Activated CD4-positive, alpha-beta T cell treated with anti-CD3 and anti-CD28 coated beads, Interleukin-2, Interleukin-6, amounts not matched to agents 100 ng/mL and 50 ng/mL, durations not matched to agents 16 hours and 8 hours (primary cell): ENCODE measurements around the gene CDX4.
"Not testable (repeated sequence)": the region's sequence is repeated elsewhere in the genome, so short reads cannot be mapped to it uniquely, and the experiment has no call there.

ENCODE experiments used
- DNase-seq: peaks from one replicate; pipeline ENCODE4 v3.0.0-alpha.2; 2020

The CDX4 gene

GRCh38 chrX:73446831-73447230 is at the start of gene CDX4:
TSS of gene CDX4 (plus strand) at chrX:73447053. CDS start at chrX:73447254, 201 bp downstream.
- no peak for DNase-seq

GRCh38 chrX:73398185-73398914 is 48.5 kb upstream of the CDX4 start:
- no peak for DNase-seq

DNA sequence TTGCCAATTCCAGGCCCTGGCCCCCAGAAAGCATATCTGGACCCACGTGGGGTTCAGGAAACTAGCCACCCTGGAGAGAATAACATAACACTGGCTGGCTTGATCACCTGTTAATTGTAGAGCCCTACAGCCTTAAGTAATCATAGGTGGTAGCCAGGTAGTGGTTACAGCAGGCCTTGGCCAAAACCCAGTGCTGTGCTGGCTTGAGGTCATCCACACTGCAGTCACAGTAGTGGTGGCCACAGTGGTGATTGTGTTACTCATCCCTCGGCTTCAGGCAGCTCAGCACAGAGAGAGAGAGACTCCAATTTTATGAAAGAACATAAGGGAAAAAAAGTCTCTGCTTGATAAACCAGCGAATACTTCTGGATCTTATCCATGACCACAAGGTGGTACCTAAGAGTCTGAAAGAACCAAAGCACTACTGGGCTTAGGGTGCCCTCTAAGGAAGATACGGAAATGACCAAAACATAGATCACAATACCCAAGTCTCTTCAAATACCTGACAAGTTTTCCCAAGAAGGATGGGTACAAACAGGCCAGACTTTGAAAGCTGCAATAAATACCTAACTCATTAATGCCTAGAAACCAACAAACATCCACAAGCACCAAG is 46.6 kb upstream of the CDX4 start:
- no peak for DNase-seq

- DNase-seq: no peak
Observed at GRCh38 chrX:73401591-73402266, 45.1 kb upstream of the CDX4 start.

- DNase-seq: no peak
Observed at GRCh38 chrX:73412930-73413329, 33.9 kb upstream of the CDX4 start.

DNA sequence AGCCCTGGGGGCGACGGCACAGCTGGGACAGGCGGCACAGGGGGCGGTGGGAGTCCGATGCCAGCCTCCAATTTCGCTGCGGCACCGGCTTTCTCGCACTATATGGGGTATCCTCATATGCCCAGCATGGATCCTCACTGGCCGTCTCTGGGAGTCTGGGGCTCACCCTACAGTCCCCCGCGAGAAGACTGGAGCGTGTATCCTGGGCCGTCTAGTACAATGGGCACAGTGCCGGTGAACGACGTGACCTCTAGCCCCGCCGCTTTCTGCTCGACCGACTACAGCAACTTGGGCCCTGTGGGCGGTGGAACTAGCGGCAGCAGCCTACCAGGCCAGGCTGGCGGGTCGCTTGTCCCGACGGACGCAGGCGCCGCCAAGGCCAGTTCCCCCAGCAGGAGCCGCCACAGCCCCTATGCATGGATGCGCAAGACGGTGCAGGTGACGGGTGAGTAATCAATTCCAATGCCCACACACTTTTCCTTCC is 500 bp downstream of the CDX4 start:
- no peak for DNase-seq

DNA sequence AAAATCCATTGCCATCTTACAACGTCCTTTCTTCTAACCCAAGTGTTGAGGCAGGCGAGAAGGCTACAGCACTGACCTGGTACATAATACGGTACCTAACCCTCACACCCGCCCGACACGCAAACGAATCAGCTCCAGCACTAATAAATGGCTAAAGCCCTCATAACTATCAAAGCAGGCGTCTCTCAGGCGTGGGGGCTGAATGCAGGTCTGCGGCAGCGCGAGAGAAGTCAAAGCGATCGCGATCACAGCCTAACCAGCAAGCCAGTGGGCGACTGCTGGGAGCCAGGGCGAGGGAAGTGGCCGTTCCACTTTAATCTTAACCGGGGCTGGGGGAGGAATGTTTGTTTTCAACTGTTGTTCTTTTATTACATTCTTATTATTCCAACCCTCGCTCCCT is 1.5 kb downstream of the CDX4 start:
- DNase-seq: no peak

- DNase-seq: no peak
Observed at GRCh38 chrX:73455171-73455570, 8.3 kb downstream of the CDX4 start.

GRCh38 chrX:73457306-73457705 is 10.5 kb downstream of the CDX4 start:
- no peak for DNase-seq

GRCh38 chrX:73468376-73468775 is 21.5 kb downstream of the CDX4 start:
- no peak for DNase-seq

GRCh38 chrX:73478961-73479360 is 32.1 kb downstream of the CDX4 start:
- no peak for DNase-seq

DNA sequence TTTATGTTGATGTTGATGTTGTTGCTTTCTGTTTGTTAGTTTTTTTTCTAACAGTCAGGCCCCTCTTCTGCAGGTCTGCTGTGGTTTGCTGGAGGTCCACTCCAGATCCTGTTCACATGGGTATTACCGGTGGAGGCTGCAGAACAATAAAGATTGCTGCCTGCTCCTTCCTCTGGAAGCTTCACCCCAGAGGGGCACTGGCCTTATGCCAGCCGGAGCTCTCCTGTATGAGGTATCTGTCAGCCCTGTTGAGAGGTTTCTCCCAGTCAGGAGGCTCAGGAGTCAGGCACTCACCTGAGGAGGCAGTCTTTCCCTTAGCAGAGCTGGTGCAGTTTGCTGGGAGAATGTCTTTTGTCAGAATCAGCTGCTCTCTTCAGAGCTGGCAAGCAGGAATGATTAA is 34.7 kb downstream of the CDX4 start:
- DNase-seq: no peak

DNA sequence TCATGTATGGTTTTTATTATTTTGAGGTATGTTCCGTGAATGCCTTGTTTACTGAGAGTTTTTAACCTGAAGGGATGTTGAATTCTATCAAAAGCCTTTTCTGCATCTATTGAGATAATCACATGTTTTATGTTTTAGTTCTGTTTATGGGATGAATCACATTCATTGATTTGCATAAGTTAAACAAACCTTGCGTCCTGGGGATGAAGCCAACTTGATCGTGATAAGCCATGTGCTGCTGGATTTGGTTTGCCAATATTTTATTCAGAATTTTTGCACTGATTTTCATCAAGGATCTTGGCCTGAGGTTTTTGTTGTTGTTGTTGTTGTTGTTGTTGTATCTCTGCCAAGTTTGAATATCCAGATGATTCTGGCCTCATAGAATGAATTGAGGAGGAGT is 43.8 kb downstream of the CDX4 start:
- no peak for DNase-seq

DNA sequence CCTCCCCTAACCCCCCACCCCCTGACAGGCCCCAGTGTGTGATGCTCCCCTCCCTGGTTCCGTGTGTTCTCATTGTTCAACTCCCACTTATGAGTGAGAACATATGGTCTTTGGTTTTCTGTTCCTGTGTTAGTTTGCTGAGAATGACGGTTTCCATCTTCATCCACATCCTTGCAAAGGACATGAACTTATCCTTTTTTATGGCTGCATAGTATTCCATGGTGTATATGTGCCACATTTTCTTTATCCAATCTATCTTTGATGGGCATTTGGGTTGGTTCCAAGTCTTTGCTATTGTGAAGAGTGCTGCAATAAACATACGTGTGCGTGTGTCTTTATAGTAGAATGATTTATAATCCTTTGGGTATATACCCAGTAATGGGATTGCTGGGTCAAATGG is 45.3 kb downstream of the CDX4 start:
- DNase-seq: not testable (repeated sequence)
